H1 (cell line): ENCODE measurements around the gene PIGH. TPM values are rescaled to one million over a fixed set of nuclear protein-coding genes. Genes with fewer than 3 reads are reported as not detected.

Experiments
- CTCF ChIA-PET: fragments of 300-600 bp; sonication (Branson Sonifier 250); formaldehyde crosslinking; loops from one replicate; lab custom pipeline; 2021; ENCODE audit not compliant: partially characterized antibody; lab: Charles Lee
- POLR2A ChIA-PET: fragments of 300-600 bp; sonication (Branson Sonifier 250); formaldehyde crosslinking; loops from one replicate; lab custom pipeline; 2021; ENCODE audit warnings: inconsistent platforms; ENCODE audit not compliant: partially characterized antibody; lab: Charles Lee
- DNase-seq, 2 experiments: peaks; one replicate each; pipeline versions ENCODE4 v3.0.0 to v3.0.0-alpha.2; 2010 to 2022; ENCODE audit warnings: low spot score in 2 of 2, low read depth in 1 of 2, mixed read lengths in 1 of 2
- FAIRE-seq: peaks from 2 replicates; lab custom pipeline; 2011; peaks lifted over from hg19 to GRCh38; lab: Jason Lieb, UNC
- H2AFZ ChIP-seq: 2 replicates; pipeline ENCODE4 v1.8.1; 2012; ENCODE audit warnings: low read length, inconsistent platforms
- H2AK5ac ChIP-seq: 2 replicates; pipeline ENCODE4 v1.6.1; 2013; ENCODE audit warnings: low read depth, low read length
- H2BK120ac ChIP-seq: replicated peaks from 2 replicates; pipeline ENCODE3; 2013; ENCODE audit warnings: low read depth, low read length, inconsistent platforms
- H2BK12ac ChIP-seq: 2 replicates; pipeline ENCODE4 v1.6.1; 2013; ENCODE audit warnings: low read depth, low read length
- H2BK15ac ChIP-seq: 2 replicates; pipeline ENCODE4 v1.6.1; 2013; ENCODE audit warnings: low read length
- H2BK20ac ChIP-seq: 2 replicates; pipeline ENCODE4 v1.6.1; 2013; ENCODE audit warnings: low read length
- H2BK5ac ChIP-seq: 2 replicates; pipeline ENCODE4 v1.6.1; 2013; ENCODE audit warnings: low read depth, low read length
- H3K14ac ChIP-seq: 2 replicates; pipeline ENCODE4 v1.6.1; 2013; ENCODE audit warnings: inconsistent platforms; ENCODE audit not compliant: insufficient read length
- H3K18ac ChIP-seq: 2 replicates; pipeline ENCODE4 v1.6.1; 2013; ENCODE audit warnings: low read length; ENCODE audit errors: extremely low read depth
- H3K23ac ChIP-seq: 2 replicates; pipeline ENCODE4 v1.6.1; 2013; ENCODE audit warnings: inconsistent platforms; ENCODE audit not compliant: insufficient read length
- H3K23me2 ChIP-seq: 2 replicates; pipeline ENCODE4 v1.6.1; 2013; ENCODE audit warnings: low read depth, low read length
- H3K27ac ChIP-seq: 2 replicates; pipeline ENCODE4 v1.6.1; 2011; ENCODE audit warnings: low read depth, low read length, inconsistent platforms
- H3K27me3 ChIP-seq, 4 experiments: replicated peaks in 1 of 4; 1 replicate in 1 of 4; 2 replicates in 3 of 4; pipeline versions ENCODE4 v1.6.1 to v1.8.1; 2011 to 2013; ENCODE audit warnings: low read length in 3 of 4, mild to moderate bottlenecking in 3 of 4, inconsistent platforms in 2 of 4, mixed read lengths in 2 of 4, moderate library complexity in 1 of 4; ENCODE audit not compliant: control insufficient read depth in 3 of 4, insufficient read depth in 3 of 4; ENCODE audit errors: extremely low read depth in 1 of 4
- H3K36me3 ChIP-seq, 4 experiments: 2 replicates each; pipeline versions ENCODE4 v1.6.1 to v1.8.1; 2011 to 2013; ENCODE audit warnings: mild to moderate bottlenecking in 4 of 4, low read length in 3 of 4, moderate library complexity in 2 of 4, control low read depth in 1 of 4, inconsistent platforms in 1 of 4; ENCODE audit not compliant: insufficient read depth in 4 of 4, control insufficient read depth in 2 of 4
- H3K4ac ChIP-seq: replicated peaks from 2 replicates; pipeline ENCODE3; 2013; ENCODE audit warnings: low read length, low read depth, mixed read lengths, inconsistent platforms; ENCODE audit not compliant: insufficient read length
- H3K4me1 ChIP-seq, 4 experiments: replicated peaks in 1 of 4; 1 replicate in 1 of 4; 2 replicates in 3 of 4; pipeline versions ENCODE4 v1.6.1 to v1.8.1; 2011 to 2013; ENCODE audit warnings: low read length in 3 of 4, inconsistent platforms in 2 of 4, mixed read lengths in 1 of 4; ENCODE audit not compliant: insufficient read depth in 4 of 4, control insufficient read depth in 3 of 4
- H3K4me2 ChIP-seq, 2 experiments: 2 replicates each; pipeline versions ENCODE4 v1.6.1 to v1.8.1; 2011 to 2013; ENCODE audit warnings: low read depth in 2 of 2, low read length in 2 of 2, control low read depth in 1 of 2, inconsistent platforms in 1 of 2, mild to moderate bottlenecking in 1 of 2; ENCODE audit not compliant: insufficient read depth in 1 of 2
- H3K4me3 ChIP-seq, 4 experiments: fragments of 200-600, 300-600 bp in 1 of 4; sonication (generic), shearing (Covaris generic), sonication (Bioruptor Twin) in 1 of 4; 2 replicates each; pipeline versions ENCODE4 v1.5.1 to v1.8.1; 2011 to 2016; ENCODE audit warnings: low read length in 4 of 4, low read depth in 3 of 4, control low read depth in 2 of 4, inconsistent platforms in 2 of 4, mild to moderate bottlenecking in 2 of 4, mixed read lengths in 1 of 4, moderate library complexity in 1 of 4; ENCODE audit not compliant: insufficient read depth in 2 of 4; ENCODE audit errors: extremely low read depth in 1 of 4
- H3K56ac ChIP-seq: replicated peaks from 2 replicates; pipeline ENCODE3; 2013; ENCODE audit warnings: low read depth, mild to moderate bottlenecking, mixed read lengths, low read length, inconsistent platforms; ENCODE audit not compliant: insufficient read length
- H3K79me1 ChIP-seq: 2 replicates; pipeline ENCODE4 v1.6.1; 2013; ENCODE audit warnings: low read depth, low read length, control low read depth
- H3K79me2 ChIP-seq, 2 experiments: 2 replicates each; pipeline versions ENCODE4 v1.6.1 to v1.8.1; 2012 to 2013; ENCODE audit warnings: low read length in 2 of 2, mild to moderate bottlenecking in 2 of 2, inconsistent platforms in 1 of 2; ENCODE audit not compliant: insufficient read depth in 2 of 2, control insufficient read depth in 1 of 2
- H3K9ac ChIP-seq, 4 experiments: replicated peaks in 1 of 4; 1 replicate in 1 of 4; 2 replicates in 3 of 4; pipeline versions ENCODE4 v1.6.1 to v1.8.1; 2011 to 2013; ENCODE audit warnings: low read depth in 3 of 4, low read length in 3 of 4, control low read depth in 2 of 4, mild to moderate bottlenecking in 2 of 4, moderate library complexity in 2 of 4, inconsistent platforms in 1 of 4; ENCODE audit errors: extremely low read depth in 1 of 4
- H3K9me3 ChIP-seq, 2 experiments: 2 replicates each; pipeline versions ENCODE4 v1.6.1 to v1.8.1; 2012 to 2013; ENCODE audit warnings: mild to moderate bottlenecking in 2 of 2, moderate library complexity in 2 of 2, control low read depth in 1 of 2, inconsistent platforms in 1 of 2, low read depth in 1 of 2, low read length in 1 of 2, mixed read lengths in 1 of 2; ENCODE audit not compliant: insufficient read depth in 2 of 2
- H4K20me1 ChIP-seq, 2 experiments: replicated peaks in 1 of 2; 2 replicates each; pipeline versions ENCODE3 to v1.8.1; 2011 to 2013; ENCODE audit warnings: inconsistent platforms in 2 of 2, low read length in 2 of 2, mild to moderate bottlenecking in 1 of 2; ENCODE audit not compliant: insufficient read depth in 2 of 2, control insufficient read depth in 1 of 2
- H4K5ac ChIP-seq: 2 replicates; pipeline ENCODE4 v1.6.1; 2013; ENCODE audit warnings: low read length, low read depth, mixed read lengths, inconsistent platforms; ENCODE audit not compliant: insufficient read length
- H4K8ac ChIP-seq: 2 replicates; pipeline ENCODE4 v1.8.0; 2013; ENCODE audit warnings: mild to moderate bottlenecking, moderate library complexity, low read length, inconsistent platforms; ENCODE audit not compliant: insufficient read depth; ENCODE audit errors: extremely low read depth
- H4K91ac ChIP-seq: replicated peaks from 2 replicates; pipeline ENCODE3; 2013; ENCODE audit warnings: low read length, mixed read lengths, inconsistent platforms; ENCODE audit not compliant: insufficient read length
- BACH1 ChIP-seq: IDR thresholded peaks from 2 replicates; pipeline ENCODE4 v1.6.1; 2012; ENCODE audit warnings: low read length, improper control_type of control experiment
- BCL11A ChIP-seq, 2 experiments: IDR thresholded peaks; one replicate each; pipeline ENCODE4 v1.6.1; 2011; ENCODE audit warnings: low read depth in 2 of 2, low read length in 2 of 2, mild to moderate bottlenecking in 2 of 2
- CEBPB ChIP-seq: IDR thresholded peaks from 2 replicates; pipeline ENCODE4 v1.6.1; 2012; ENCODE audit warnings: low read depth, low read length
- CTCF ChIP-seq, 3 experiments: IDR thresholded peaks; 1 replicate in 2 of 3; 2 replicates in 1 of 3; pipeline versions ENCODE4 v1.5.1 to v1.6.1; 2011; ENCODE audit warnings: low read length in 3 of 3, mild to moderate bottlenecking in 3 of 3, inconsistent platforms in 2 of 3, low read depth in 1 of 3, moderate library complexity in 1 of 3; ENCODE audit not compliant: insufficient read depth in 1 of 3; ENCODE audit errors: control extremely low read depth in 1 of 3
- EGR1 ChIP-seq: IDR thresholded peaks from 2 replicates; pipeline ENCODE4 v1.6.1; 2011; ENCODE audit warnings: low read depth, low read length, borderline replicate concordance
- EZH2 ChIP-seq: fragments of 200-600 bp; sonication (generic); IDR thresholded peaks from 2 replicates; pipeline ENCODE4 v1.7.1; 2012; ENCODE audit warnings: low read depth, mild to moderate bottlenecking, moderate library complexity, low read length, inconsistent platforms; ENCODE audit not compliant: severe bottlenecking
- GTF2F1 ChIP-seq: IDR thresholded peaks from 2 replicates; pipeline ENCODE4 v1.6.1; 2012; ENCODE audit warnings: low read depth, low read length, improper control_type of control experiment, borderline replicate concordance
- KDM4A ChIP-seq: IDR thresholded peaks from one replicate; pipeline ENCODE4 v1.7.1; 2012; ENCODE audit warnings: low read depth, mild to moderate bottlenecking, moderate library complexity, low read length, inconsistent platforms; ENCODE audit not compliant: severe bottlenecking
- NANOG ChIP-seq: IDR thresholded peaks from 2 replicates; pipeline ENCODE4 v1.6.1; 2011; ENCODE audit warnings: low read length, low read depth, mild to moderate bottlenecking, inconsistent platforms; ENCODE audit not compliant: insufficient read depth, poor library complexity, severe bottlenecking
- SAP30 ChIP-seq: fragments of 300-600 bp; sonication (generic); IDR thresholded peaks from 2 replicates; pipeline ENCODE4 v1.7.1; 2012; ENCODE audit warnings: low read length, moderate library complexity, mild to moderate bottlenecking, inconsistent platforms; ENCODE audit not compliant: insufficient read depth, insufficient replicate concordance
- TCF12 ChIP-seq: IDR thresholded peaks from 2 replicates; pipeline ENCODE4 v1.6.1; 2011; ENCODE audit warnings: low read depth, mild to moderate bottlenecking, low read length
- WGBS, 2 experiments: shearing (Covaris generic) in 1 of 2; methylation state at CpG; one replicate each; pipeline versions ENCODE4 v1.1.6 to v1.1.7; 2013 to 2015; ENCODE audit warnings: low lambda C conversion rate in 2 of 2, mixed read lengths in 2 of 2, inconsistent platforms in 1 of 2, low coverage in 1 of 2, missing lambda C conversion rate in 1 of 2; ENCODE audit not compliant: insufficient replicate concordance in 2 of 2, insufficient coverage in 1 of 2, insufficient read length in 1 of 2; ENCODE audit errors: extremely low coverage in 1 of 2, missing lambda C conversion rate in 1 of 2; 5-methylcytosine and 5-hydroxymethylcytosine counted together
- polyA plus RNA-seq, 7 experiments: library from polyadenylated mRNA; depleted of rRNA in 3 of 7; stranded (reverse) in 5 of 7; unstranded in 2 of 7; fragments of >200 nt in 5 of 7; fragments of 200-250 nt in 2 of 7; gene quantifications; 1 replicate in 5 of 7; 2 replicates in 1 of 7; 4 replicates in 1 of 7; pipeline versions ENCODE4 v1.2.1 to v1.2.3, GENCODE V29; 2011 to 2013; ENCODE audit warnings: missing spikeins in 2 of 7, mixed read lengths in 2 of 7
- total RNA-seq: library from RNA; stranded (reverse); fragmentation: NEBNext Ultra II Directional; extraction: Animal tissue kit (Norgen Biotek cat#: 25700); gene quantifications from 2 replicates; pipeline ENCODE4 v1.2.1, GENCODE V29; 2021

Gene PIGH
- total and polyA plus RNA-seq, 2 of the 8 experiments (the other 6 are each of a cell fraction or from before 2014, with no cell fraction given), result 7.2 to 8.6 TPM

GRCh38 chr14:67641480-67641879, 41.4 kb upstream of the PIGH start:
- CTCF ChIA-PET, result interaction anchor here (1.0 to 3.5 kb wide), 5 partner anchors 23 to 214 kb away, joined by 3 to 9 read pairs (median 4); no protein-coding TSS in a partner anchor
- TF ChIP-seq GTF2F1 (no peak), TCF12 (no peak), EGR1 (no peak), SAP30 (no peak), CEBPB (no peak), BACH1 (no peak), CTCF (IDR thresholded peaks at IDR 0.05; ENCODE audit: control extremely low read depth in 1 of 3, insufficient read depth in 1 of 3, low read depth in 1 of 3, low read length in 3 of 3) (no peak), KDM4A (no peak), NANOG (no peak), BCL11A (IDR thresholded peaks at IDR 0.05; ENCODE audit: low read depth in 2 of 2, low read length in 2 of 2) (no peak), EZH2 (no peak)

More at GRCh38 chr14:67641480-67641879, 41.4 kb upstream of the PIGH start:
- Histone ChIP-seq H2BK15ac (no peak overlapping the region), H3K23ac (no peak overlapping the region), H2BK20ac (no peak overlapping the region), H3K23me2 (no peaks in the 10 kb centered on the region), H2BK12ac (no peak overlapping the region), H3K9me3 (no peaks in the 10 kb centered on the region), H2AFZ (no peak overlapping the region), H3K79me1 (no peaks in the 10 kb centered on the region), H4K20me1 (peaks cover 2% of the 10 kb centered on the region in 2 experiments), H2BK5ac (no peak overlapping the region), H4K91ac (no peak overlapping the region), H3K36me3 (peaks cover 0 to 11% (median 8%) of the 10 kb centered on the region in 4 experiments; a peak in 6 of 8 replicates), H4K8ac (no peak overlapping the region), H3K4me2 (no peak overlapping the region), H3K27me3 (no peaks in the 10 kb centered on the region), H3K14ac (no peak overlapping the region), H2BK120ac (no peak overlapping the region), H3K27ac (no peak overlapping the region), H3K18ac (no peak overlapping the region), H3K4me3 (no peak overlapping the region), H3K56ac (no peak overlapping the region), H3K79me2 (no peaks in the 10 kb centered on the region), H3K4me1 (no peaks in the 10 kb centered on the region), H4K5ac (no peak overlapping the region), H3K4ac (no peak overlapping the region), H2AK5ac (no peak overlapping the region), H3K9ac (no peak overlapping the region)
- POLR2A ChIA-PET, result interaction anchor here (1.0 to 2.5 kb wide), 2 partner anchors 21 to 34 kb away, joined by 4 to 6 read pairs; partner anchors contain the start of gene ARG2
- FAIRE-seq (no peak), DNase-seq (no peak)
- 90% methylated on average over 1 of the region's 1 CpG; no CpG with 5 or more reads in 1 of the 2 experiments for WGBS, 2 experiments
